ENCODE results near the gene ZNF646.

DNA sequence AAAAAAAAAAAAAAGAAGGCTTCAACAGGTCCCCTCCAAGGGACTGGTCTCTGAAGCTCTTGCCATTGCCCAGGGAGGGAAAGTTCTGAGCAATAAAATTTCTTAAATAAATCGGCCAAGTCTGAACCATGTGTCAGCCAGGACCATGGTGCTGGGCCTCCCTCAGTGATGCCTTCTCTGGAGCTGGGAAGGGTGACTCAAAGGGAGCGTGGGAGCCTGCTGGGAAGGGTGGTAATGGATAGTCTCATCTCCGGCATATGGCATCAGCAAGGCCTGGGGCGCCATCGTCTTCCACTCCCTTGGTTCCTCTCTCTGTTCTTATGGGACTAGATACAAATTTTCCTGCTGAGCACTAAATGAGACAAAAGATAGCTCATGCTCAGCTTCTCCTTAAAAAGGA, 18.1 kb downstream of the ZNF646 start:
- TF ChIP-seq, protein P1, sequence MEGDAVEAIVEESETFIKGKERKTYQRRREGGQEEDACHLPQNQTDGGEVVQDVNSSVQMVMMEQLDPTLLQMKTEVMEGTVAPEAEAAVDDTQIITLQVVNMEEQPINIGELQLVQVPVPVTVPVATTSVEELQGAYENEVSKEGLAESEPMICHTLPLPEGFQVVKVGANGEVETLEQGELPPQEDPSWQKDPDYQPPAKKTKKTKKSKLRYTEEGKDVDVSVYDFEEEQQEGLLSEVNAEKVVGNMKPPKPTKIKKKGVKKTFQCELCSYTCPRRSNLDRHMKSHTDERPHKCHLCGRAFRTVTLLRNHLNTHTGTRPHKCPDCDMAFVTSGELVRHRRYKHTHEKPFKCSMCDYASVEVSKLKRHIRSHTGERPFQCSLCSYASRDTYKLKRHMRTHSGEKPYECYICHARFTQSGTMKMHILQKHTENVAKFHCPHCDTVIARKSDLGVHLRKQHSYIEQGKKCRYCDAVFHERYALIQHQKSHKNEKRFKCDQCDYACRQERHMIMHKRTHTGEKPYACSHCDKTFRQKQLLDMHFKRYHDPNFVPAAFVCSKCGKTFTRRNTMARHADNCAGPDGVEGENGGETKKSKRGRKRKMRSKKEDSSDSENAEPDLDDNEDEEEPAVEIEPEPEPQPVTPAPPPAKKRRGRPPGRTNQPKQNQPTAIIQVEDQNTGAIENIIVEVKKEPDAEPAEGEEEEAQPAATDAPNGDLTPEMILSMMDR (IDR thresholded peaks at IDR 0.05; ENCODE audit: low read depth, low read length, poor library complexity, severe bottlenecking): no peak
- no peak for TF ChIP-seq EZH2phosphoT487 (IDR thresholded peaks at IDR 0.05; ENCODE audit: borderline replicate concordance, low read length)
